ENCODE results near the gene KIAA0753. TPM values are rescaled to one million over a fixed set of nuclear protein-coding genes. Genes with fewer than 3 reads are reported as not detected.

KIAA0753 gene
- polyA plus RNA-seq, 1 of the 3 experiments (the other 2 are of a cell fraction) = 7.2 TPM

DNA sequence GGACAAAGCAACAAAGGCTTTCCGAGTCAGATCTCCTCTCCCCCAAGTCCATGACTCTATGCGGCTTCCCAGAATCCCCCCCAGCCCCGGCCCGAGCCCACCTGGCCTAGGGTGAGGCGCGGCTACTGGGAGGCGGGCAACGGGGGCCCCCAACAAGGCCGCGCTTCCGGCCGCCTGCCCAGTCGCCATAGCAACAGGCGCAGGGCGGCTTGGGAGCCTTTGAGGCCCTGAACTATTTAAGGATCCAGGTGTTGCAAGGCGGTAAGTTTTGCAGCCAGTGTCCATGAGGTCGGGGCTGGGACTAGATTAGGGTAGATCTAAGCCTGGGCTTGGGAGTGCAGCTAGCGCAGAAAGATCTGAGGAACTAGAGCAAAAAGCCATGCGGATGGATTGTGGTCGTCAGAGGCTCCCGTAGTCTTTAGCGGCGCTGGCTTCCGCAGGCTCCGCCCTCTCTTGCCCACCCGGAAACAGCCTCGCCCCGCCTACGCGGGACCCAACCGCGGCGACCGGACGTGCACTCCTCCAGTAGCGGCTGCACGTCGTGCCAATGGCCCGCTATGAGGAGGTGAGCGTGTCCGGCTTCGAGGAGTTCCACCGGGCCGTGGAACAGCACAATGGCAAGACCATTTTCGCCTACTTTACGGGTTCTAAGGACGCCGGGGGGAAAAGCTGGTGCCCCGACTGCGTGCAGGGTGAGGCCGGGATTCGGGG lies at the start of gene KIAA0753, which contains the start of gene TXNDC17 (continued):
- TF ChIP-seq, protein P1, sequence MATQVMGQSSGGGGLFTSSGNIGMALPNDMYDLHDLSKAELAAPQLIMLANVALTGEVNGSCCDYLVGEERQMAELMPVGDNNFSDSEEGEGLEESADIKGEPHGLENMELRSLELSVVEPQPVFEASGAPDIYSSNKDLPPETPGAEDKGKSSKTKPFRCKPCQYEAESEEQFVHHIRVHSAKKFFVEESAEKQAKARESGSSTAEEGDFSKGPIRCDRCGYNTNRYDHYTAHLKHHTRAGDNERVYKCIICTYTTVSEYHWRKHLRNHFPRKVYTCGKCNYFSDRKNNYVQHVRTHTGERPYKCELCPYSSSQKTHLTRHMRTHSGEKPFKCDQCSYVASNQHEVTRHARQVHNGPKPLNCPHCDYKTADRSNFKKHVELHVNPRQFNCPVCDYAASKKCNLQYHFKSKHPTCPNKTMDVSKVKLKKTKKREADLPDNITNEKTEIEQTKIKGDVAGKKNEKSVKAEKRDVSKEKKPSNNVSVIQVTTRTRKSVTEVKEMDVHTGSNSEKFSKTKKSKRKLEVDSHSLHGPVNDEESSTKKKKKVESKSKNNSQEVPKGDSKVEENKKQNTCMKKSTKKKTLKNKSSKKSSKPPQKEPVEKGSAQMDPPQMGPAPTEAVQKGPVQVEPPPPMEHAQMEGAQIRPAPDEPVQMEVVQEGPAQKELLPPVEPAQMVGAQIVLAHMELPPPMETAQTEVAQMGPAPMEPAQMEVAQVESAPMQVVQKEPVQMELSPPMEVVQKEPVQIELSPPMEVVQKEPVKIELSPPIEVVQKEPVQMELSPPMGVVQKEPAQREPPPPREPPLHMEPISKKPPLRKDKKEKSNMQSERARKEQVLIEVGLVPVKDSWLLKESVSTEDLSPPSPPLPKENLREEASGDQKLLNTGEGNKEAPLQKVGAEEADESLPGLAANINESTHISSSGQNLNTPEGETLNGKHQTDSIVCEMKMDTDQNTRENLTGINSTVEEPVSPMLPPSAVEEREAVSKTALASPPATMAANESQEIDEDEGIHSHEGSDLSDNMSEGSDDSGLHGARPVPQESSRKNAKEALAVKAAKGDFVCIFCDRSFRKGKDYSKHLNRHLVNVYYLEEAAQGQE (IDR thresholded peaks at IDR 0.05; ENCODE audit: low read depth, low read length) = peak; percentile 36; the same call in 1 of the 2 replicates
- peak; percentile 77 for TF ChIP-seq GABPA (IDR thresholded peaks at IDR 0.05; ENCODE audit: low read depth)

DNA sequence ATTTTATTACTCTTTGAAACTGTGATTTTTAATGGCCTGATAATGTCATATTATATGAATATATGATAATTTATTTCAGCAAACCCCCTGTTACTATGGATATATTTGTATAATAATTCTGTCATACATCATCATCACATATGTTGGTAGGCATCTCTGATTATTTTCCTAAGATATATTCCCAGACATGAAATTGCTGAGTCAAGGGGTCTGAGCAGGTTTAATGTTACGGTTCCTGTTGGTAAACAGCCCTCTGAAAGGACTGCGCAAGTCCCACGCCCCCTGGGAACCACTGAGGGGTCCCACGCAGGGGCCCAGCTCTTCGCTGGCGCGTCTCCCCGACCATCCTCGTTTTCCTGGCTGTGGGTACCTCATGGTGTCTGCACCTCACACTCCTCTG lies 48.4 kb upstream of the KIAA0753 start:
- ChIA-PET POLR2A (no interaction called here), CTCF (no interaction called here)
- no peak for DNase-seq

DNA sequence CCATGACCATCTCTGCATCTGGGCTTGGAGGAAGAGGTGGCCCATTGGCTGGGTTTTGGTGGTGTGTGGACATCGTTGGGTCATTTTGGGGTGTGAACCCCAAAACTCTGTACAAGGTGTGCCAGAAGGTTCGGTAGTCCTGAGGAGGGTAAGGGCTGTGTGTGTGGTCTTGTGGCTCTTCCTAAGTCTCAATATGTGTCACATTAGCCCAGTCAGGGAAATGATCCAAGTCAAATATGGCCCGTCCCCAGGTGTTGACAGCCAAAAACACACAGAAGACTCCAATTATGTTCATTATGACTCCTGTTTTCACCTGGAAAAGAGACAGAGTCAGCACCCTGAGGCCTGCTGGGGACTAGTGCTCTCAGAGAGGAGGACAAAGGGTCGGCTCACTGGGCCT lies 45.5 kb upstream of the KIAA0753 start:
- H3K79me2 ChIP-seq (ENCODE audit: insufficient read depth) = no peaks in the 10 kb centered on the region
- no peaks in the 10 kb centered on the region for H3K9me2 ChIP-seq
- H3K36me3 ChIP-seq (replicated peaks in 1 of 2; ENCODE audit: control insufficient read depth in 1 of 2, insufficient read depth in 2 of 2, low read length in 1 of 2) = no peaks in the 10 kb centered on the region
- H3K27ac ChIP-seq (ENCODE audit: low read depth in 2 of 2, low read length in 1 of 2) = no peak overlapping the region
- no peak for DNase-seq
- no peak overlapping the region for H2AFZ ChIP-seq (ENCODE audit: low read depth)
- 0% methylated on average over 3 of the region's 4 CpGs for WGBS (ENCODE audit: low lambda C conversion rate)
- peaks cover 76% of the 10 kb centered on the region for H3K27me3 ChIP-seq (ENCODE audit: insufficient read depth)
- ChIA-PET CTCF (no interaction called here), POLR2A (no interaction called here)
- H3K4me2 ChIP-seq = no peak overlapping the region
- H3K9me3 ChIP-seq = no peaks in the 10 kb centered on the region
- H3K9ac ChIP-seq = no peak overlapping the region
- no peak overlapping the region for H3K4me3 ChIP-seq (ENCODE audit: low read depth in 2 of 2, low read length in 1 of 2)
- H3F3A ChIP-seq (replicated peaks; ENCODE audit: insufficient read depth) = no peaks in the 10 kb centered on the region
- no peaks in the 10 kb centered on the region for H3K4me1 ChIP-seq (ENCODE audit: control insufficient read depth in 1 of 2, insufficient read depth in 2 of 2, low read depth in 1 of 2, low read length in 1 of 2)
- H4K20me1 ChIP-seq (ENCODE audit: insufficient read depth) = no peaks in the 10 kb centered on the region
- TF ChIP-seq RCOR1 (IDR thresholded peaks at IDR 0.05; ENCODE audit: low read length) = no peak
- TF ChIP-seq SIN3A (IDR thresholded peaks at IDR 0.05; ENCODE audit: borderline replicate concordance, low read depth, low read length) = no peak
- TF ChIP-seq, protein P2, sequence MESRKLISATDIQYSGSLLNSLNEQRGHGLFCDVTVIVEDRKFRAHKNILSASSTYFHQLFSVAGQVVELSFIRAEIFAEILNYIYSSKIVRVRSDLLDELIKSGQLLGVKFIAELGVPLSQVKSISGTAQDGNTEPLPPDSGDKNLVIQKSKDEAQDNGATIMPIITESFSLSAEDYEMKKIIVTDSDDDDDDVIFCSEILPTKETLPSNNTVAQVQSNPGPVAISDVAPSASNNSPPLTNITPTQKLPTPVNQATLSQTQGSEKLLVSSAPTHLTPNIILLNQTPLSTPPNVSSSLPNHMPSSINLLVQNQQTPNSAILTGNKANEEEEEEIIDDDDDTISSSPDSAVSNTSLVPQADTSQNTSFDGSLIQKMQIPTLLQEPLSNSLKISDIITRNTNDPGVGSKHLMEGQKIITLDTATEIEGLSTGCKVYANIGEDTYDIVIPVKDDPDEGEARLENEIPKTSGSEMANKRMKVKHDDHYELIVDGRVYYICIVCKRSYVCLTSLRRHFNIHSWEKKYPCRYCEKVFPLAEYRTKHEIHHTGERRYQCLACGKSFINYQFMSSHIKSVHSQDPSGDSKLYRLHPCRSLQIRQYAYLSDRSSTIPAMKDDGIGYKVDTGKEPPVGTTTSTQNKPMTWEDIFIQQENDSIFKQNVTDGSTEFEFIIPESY (IDR thresholded peaks at IDR 0.05; ENCODE audit: borderline replicate concordance, low read depth) = no peak
- TF ChIP-seq NFIC (IDR thresholded peaks at IDR 0.05; ENCODE audit: borderline replicate concordance) = no peak
- no peak for TF ChIP-seq CHD2 (IDR thresholded peaks at IDR 0.05; ENCODE audit: low read length, partially characterized antibody)
- no peak for TF ChIP-seq YY1 (IDR thresholded peaks at IDR 0.05; ENCODE audit: low read depth)
- TF ChIP-seq FOXM1 (IDR thresholded peaks at IDR 0.05; ENCODE audit: low read depth) = no peak
- no peak for TF ChIP-seq ELF1 (IDR thresholded peaks at IDR 0.05)
- TF ChIP-seq, protein P3, sequence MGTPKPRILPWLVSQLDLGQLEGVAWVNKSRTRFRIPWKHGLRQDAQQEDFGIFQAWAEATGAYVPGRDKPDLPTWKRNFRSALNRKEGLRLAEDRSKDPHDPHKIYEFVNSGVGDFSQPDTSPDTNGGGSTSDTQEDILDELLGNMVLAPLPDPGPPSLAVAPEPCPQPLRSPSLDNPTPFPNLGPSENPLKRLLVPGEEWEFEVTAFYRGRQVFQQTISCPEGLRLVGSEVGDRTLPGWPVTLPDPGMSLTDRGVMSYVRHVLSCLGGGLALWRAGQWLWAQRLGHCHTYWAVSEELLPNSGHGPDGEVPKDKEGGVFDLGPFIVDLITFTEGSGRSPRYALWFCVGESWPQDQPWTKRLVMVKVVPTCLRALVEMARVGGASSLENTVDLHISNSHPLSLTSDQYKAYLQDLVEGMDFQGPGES (IDR thresholded peaks at IDR 0.05; ENCODE audit: low read depth, low read length) = no peak

More for the DNA sequence above, 48.4 kb upstream of the KIAA0753 start:
- Histone ChIP-seq H3K27me3 (ENCODE audit: insufficient read depth) (peaks cover 82% of the 10 kb centered on the region), H3K79me2 (ENCODE audit: insufficient read depth) (no peaks in the 10 kb centered on the region), H3K27ac (ENCODE audit: low read depth in 2 of 2, low read length in 1 of 2) (no peak overlapping the region), H3K4me3 (ENCODE audit: low read depth in 2 of 2, low read length in 1 of 2) (no peak overlapping the region), H4K20me1 (ENCODE audit: insufficient read depth) (no peaks in the 10 kb centered on the region), H3K4me1 (ENCODE audit: control insufficient read depth in 1 of 2, insufficient read depth in 2 of 2, low read depth in 1 of 2, low read length in 1 of 2) (no peaks in the 10 kb centered on the region), H3K9me2 (no peaks in the 10 kb centered on the region), H2AFZ (ENCODE audit: low read depth) (no peak overlapping the region), H3K9me3 (no peaks in the 10 kb centered on the region), H3F3A (replicated peaks; ENCODE audit: insufficient read depth) (no peaks in the 10 kb centered on the region), H3K36me3 (replicated peaks in 1 of 2; ENCODE audit: control insufficient read depth in 1 of 2, insufficient read depth in 2 of 2, low read length in 1 of 2) (no peaks in the 10 kb centered on the region), H3K4me2 (no peak overlapping the region), H3K9ac (no peak overlapping the region)
- 56% methylated on average over 9 of the region's 9 CpGs for WGBS (ENCODE audit: low lambda C conversion rate)
- TF ChIP-seq CHD2 (IDR thresholded peaks at IDR 0.05; ENCODE audit: low read length, partially characterized antibody) (no peak), PBX3 (IDR thresholded peaks at IDR 0.05) (no peak), ELF1 (IDR thresholded peaks at IDR 0.05) (no peak), TCF12 (IDR thresholded peaks at IDR 0.05) (no peak), FOXM1 (IDR thresholded peaks at IDR 0.05; ENCODE audit: low read depth) (no peak)
- TF ChIP-seq, protein P4, sequence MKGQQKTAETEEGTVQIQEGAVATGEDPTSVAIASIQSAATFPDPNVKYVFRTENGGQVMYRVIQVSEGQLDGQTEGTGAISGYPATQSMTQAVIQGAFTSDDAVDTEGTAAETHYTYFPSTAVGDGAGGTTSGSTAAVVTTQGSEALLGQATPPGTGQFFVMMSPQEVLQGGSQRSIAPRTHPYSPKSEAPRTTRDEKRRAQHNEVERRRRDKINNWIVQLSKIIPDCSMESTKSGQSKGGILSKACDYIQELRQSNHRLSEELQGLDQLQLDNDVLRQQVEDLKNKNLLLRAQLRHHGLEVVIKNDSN (IDR thresholded peaks at IDR 0.05; ENCODE audit: borderline replicate concordance, low read depth) = no peak

Measured in SK-N-SH (cell line).